Measurements from ENCODE around the gene AIFM1. TPM values are rescaled to one million over a fixed set of nuclear protein-coding genes. Genes with fewer than 3 reads are reported as not detected.
A peak's percentile ranks its signal among the peaks of the same experiment; 100 is the strongest.

Gene AIFM1
- total RNA-seq, 1 donor: 18.1 TPM

DNA sequence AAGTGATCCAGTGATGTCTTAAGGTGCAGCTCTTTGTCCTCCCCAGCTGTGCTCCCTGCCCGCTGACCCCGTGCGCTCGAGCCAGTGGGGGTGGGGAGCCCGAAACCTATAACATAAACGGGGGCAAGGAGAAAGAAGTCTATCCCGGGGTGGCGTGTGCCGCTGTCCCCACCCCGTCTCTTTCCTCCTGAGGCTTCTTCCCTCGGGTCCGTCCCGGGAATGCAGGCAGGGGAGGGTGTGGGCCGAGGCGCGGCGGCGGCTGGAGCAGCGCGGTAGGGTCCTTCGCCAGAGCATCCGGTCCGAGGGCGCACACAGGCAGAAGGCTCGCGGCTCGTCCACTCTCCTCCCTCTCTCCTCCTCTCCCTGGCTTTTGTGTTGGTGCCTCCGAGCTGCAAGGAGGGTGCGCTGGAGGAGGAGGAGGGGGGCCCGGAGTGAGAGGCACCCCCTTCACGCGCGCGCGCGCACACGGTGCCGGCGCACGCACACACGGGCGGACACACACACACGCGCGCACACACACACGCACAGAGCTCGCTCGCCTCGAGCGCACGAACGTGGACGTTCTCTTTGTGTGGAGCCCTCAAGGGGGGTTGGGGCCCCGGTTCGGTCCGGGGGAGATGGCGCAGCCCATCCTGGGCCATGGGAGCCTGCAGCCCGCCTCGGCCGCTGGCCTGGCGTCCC lies 5.9 kb upstream of the AIFM1 start, which contains the start of gene RAB33A:
Gene RAB33A (plus strand): TSS at position 517 of the 681 bp plus-strand sequence. CDS start 101 bp downstream, at position 618.
- DNase-seq (ENCODE audit: low read depth): peak; percentile 26
- TF ChIP-seq, protein P1, sequence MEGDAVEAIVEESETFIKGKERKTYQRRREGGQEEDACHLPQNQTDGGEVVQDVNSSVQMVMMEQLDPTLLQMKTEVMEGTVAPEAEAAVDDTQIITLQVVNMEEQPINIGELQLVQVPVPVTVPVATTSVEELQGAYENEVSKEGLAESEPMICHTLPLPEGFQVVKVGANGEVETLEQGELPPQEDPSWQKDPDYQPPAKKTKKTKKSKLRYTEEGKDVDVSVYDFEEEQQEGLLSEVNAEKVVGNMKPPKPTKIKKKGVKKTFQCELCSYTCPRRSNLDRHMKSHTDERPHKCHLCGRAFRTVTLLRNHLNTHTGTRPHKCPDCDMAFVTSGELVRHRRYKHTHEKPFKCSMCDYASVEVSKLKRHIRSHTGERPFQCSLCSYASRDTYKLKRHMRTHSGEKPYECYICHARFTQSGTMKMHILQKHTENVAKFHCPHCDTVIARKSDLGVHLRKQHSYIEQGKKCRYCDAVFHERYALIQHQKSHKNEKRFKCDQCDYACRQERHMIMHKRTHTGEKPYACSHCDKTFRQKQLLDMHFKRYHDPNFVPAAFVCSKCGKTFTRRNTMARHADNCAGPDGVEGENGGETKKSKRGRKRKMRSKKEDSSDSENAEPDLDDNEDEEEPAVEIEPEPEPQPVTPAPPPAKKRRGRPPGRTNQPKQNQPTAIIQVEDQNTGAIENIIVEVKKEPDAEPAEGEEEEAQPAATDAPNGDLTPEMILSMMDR (IDR thresholded peaks at IDR 0.05; ENCODE audit: insufficient read depth, low read length): no peak
- peak within 1 kb of the TSS; percentile 56 for H3K4me3 ChIP-seq (ENCODE audit: low read depth, low read length)

DNA sequence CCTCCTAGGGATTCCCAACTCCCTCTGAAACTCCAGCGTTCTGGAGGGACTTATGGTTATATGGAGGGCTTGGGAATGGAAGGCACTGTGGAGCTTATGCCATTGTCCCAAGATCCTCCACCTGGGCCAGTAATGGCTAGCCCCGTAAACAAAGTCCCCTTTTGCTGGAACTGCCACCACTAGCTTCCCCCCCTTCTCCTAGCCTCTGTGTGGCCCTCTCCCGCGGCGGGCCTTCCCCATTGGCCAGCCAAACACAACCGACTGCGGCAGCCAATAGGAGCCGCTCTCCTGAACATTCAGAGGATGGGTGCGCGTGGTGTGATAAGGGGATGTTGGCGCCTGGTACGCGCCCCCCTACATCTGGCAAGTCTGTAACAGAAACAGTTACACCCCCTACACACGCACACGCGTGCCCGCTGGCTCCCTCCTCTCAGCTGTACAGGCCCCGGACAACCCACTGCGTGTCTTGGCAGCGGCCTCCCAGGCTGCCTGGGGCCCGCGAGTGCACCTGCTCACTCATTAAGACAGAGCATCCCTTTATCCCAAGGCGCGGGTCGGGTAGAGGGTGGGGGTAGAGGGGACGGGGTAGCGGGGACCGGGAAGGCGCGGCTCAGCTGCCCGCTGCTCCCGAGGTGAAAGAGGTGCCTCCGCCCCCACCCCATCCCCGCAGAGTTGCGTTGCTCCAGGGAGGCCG lies 5.3 kb upstream of the AIFM1 start:
- DNase-seq (ENCODE audit: low read depth): no peak
- TF ChIP-seq, protein P1 (IDR thresholded peaks at IDR 0.05; ENCODE audit: insufficient read depth, low read length): no peak
- H3K4me3 ChIP-seq (ENCODE audit: low read depth, low read length): peak overlapping the region; percentile 56

DNA sequence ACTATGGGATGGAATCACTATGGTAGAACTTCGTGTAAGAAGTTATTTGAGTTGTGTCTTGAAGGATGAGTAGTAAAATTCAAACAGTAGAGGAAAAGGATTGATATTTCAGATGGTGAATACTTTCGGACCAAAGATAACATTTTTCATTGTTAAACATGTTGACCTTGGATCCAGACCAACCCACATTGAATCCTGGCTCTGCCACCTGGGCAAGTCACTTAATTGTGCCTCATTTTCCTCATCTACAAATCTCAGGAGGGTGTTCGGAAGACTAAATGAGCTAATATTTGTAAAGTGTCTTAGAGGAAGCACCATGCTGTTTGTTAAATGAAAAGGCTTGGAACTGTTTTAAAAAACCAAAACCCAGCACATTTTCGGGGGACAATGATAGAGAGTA lies 1.4 kb upstream of the AIFM1 start:
- peak overlapping the region; percentile 78 for H3K4me3 ChIP-seq (ENCODE audit: low read depth, low read length)
- no peak for DNase-seq (ENCODE audit: low read depth)
- TF ChIP-seq, protein P1 (IDR thresholded peaks at IDR 0.05; ENCODE audit: insufficient read depth, low read length): no peak

DNA sequence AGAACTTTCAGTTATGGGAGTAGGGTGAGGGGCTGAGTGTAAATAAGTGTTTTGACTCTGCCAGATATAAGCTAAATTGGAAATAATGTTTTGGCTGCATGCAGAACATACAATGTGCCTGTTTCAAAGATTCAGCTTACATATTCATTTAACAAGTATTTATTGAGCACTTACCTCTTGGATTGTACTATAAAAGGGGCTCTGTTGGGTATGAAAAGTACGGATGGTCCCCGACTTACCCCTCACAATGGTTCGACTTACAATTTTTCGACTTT lies 799 bp upstream of the AIFM1 start:
- TF ChIP-seq, protein P1 (IDR thresholded peaks at IDR 0.05; ENCODE audit: insufficient read depth, low read length): no peak
- DNase-seq (ENCODE audit: low read depth): no peak
- H3K4me3 ChIP-seq (ENCODE audit: low read depth, low read length): peak overlapping the region; percentile 78

DNA sequence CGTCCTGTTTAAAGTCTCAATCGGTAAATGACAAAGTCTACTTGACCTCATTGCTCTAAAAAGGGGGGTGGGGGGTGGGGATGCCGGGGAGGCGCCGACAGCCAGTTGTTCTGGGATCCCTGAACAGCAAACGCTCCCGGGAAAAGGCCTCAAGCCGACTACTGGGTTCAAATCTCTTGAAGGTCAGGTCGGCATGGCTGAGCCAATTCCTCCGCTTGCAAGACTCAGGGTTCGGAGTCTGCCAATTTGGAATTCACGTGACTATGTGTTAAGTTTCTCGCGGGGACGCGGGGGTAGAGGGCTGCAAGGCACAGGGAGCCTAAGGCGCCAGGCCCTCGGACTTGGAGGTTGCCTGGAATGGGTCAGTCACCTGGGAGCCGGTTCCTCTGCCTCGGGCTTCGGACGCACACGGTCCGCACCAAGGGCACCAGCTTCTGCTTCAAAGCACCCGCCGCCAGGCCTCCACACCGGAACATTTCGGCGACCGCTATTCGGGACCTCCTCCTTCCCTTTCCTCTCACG lies 399 bp downstream of the AIFM1 start:
- TF ChIP-seq, protein P1 (IDR thresholded peaks at IDR 0.05; ENCODE audit: insufficient read depth, low read length): no peak
- peak; percentile 61 for DNase-seq (ENCODE audit: low read depth)
- H3K4me3 ChIP-seq (ENCODE audit: low read depth, low read length): peak overlapping the region; percentile 78

DNA sequence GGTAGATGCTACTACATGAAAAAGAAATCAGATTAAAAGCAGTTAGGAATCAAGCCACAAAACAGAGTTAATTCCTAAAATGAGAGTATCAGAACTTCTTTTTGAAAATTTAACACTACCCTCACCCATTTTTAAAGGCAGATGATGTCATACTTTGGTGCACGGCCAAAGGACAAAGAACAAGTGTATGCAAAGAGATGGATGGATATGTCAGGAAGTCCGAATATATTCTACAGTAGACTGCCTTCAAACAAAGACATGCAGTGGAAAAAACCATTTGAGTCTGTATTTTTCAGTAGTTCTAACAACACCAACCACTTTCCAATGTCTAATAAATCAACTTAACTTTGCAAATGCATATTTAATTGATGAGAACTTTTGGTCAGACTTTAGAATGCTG lies 2.2 kb downstream of the AIFM1 start:
- no peak for DNase-seq (ENCODE audit: low read depth)
- TF ChIP-seq, protein P1 (IDR thresholded peaks at IDR 0.05; ENCODE audit: insufficient read depth, low read length): no peak
- H3K4me3 ChIP-seq (ENCODE audit: low read depth, low read length): no peak overlapping the region
